ENCODE data around the gene CHRM2.

CHRM2 gene

GRCh38 chr7:136956232-136956631 lies 87.8 kb downstream of the CHRM2 start:
- no peak for DNase-seq (ENCODE audit: extremely low read depth in 1 of 2, low read depth in 1 of 2)

GRCh38 chr7:136956671-136957070 lies 88.2 kb downstream of the CHRM2 start:
- DNase-seq (ENCODE audit: extremely low read depth in 1 of 2, low read depth in 1 of 2) = no peak

- no peak for DNase-seq (ENCODE audit: extremely low read depth in 1 of 2, low read depth in 1 of 2)
Measured at GRCh38 chr7:136957391-136957790, 88.9 kb downstream of the CHRM2 start.

- DNase-seq (ENCODE audit: extremely low read depth in 1 of 2, low read depth in 1 of 2) = no peak
Measured at GRCh38 chr7:136958016-136958415, 89.6 kb downstream of the CHRM2 start.

- no peak for DNase-seq (ENCODE audit: extremely low read depth in 1 of 2, low read depth in 1 of 2)
Measured at GRCh38 chr7:136964347-136964746, 95.9 kb downstream of the CHRM2 start.

- DNase-seq (ENCODE audit: extremely low read depth in 1 of 2, low read depth in 1 of 2) = no peak
Measured at GRCh38 chr7:136966825-136967224, 98.4 kb downstream of the CHRM2 start.

GRCh38 chr7:136969761-136970160 lies 101.3 kb downstream of the CHRM2 start:
- no peak for DNase-seq (ENCODE audit: extremely low read depth in 1 of 2, low read depth in 1 of 2)

GRCh38 chr7:136971776-136972175 lies 103.3 kb downstream of the CHRM2 start:
- no peak for DNase-seq (ENCODE audit: extremely low read depth in 1 of 2, low read depth in 1 of 2)

- DNase-seq (ENCODE audit: extremely low read depth in 1 of 2, low read depth in 1 of 2) = no peak
Measured at GRCh38 chr7:136976504-136977251, 108.2 kb downstream of the CHRM2 start.

- no peak for DNase-seq (ENCODE audit: extremely low read depth in 1 of 2, low read depth in 1 of 2)
Measured at GRCh38 chr7:136993377-136993776, 124.9 kb downstream of the CHRM2 start.

- no peak for DNase-seq (ENCODE audit: extremely low read depth in 1 of 2, low read depth in 1 of 2)
Measured at GRCh38 chr7:136997735-136998134, 129.3 kb downstream of the CHRM2 start.

GRCh38 chr7:136998495-136998894 lies 130.0 kb downstream of the CHRM2 start:
- DNase-seq (ENCODE audit: extremely low read depth in 1 of 2, low read depth in 1 of 2) = no peak

- DNase-seq (ENCODE audit: extremely low read depth in 1 of 2, low read depth in 1 of 2) = no peak
Measured at GRCh38 chr7:137000621-137001020, 132.2 kb downstream of the CHRM2 start.

GRCh38 chr7:137001041-137001440 lies 132.6 kb downstream of the CHRM2 start:
- no peak for DNase-seq (ENCODE audit: extremely low read depth in 1 of 2, low read depth in 1 of 2)

GRCh38 chr7:137001478-137001877 lies 133.0 kb downstream of the CHRM2 start:
- DNase-seq (ENCODE audit: extremely low read depth in 1 of 2, low read depth in 1 of 2) = no peak

GRCh38 chr7:137003086-137003485 lies 134.6 kb downstream of the CHRM2 start:
- DNase-seq (ENCODE audit: extremely low read depth in 1 of 2, low read depth in 1 of 2) = no peak

- DNase-seq (ENCODE audit: extremely low read depth in 1 of 2, low read depth in 1 of 2) = no peak
Measured at GRCh38 chr7:137003566-137003965, 135.1 kb downstream of the CHRM2 start.

- DNase-seq (ENCODE audit: extremely low read depth in 1 of 2, low read depth in 1 of 2) = no peak
Measured at GRCh38 chr7:137005873-137006272, 137.4 kb downstream of the CHRM2 start.

- DNase-seq (ENCODE audit: extremely low read depth in 1 of 2, low read depth in 1 of 2) = no peak
Measured at GRCh38 chr7:137006293-137006692, 137.8 kb downstream of the CHRM2 start.

GRCh38 chr7:137007001-137007694 lies 138.7 kb downstream of the CHRM2 start:
- DNase-seq (ENCODE audit: extremely low read depth in 1 of 2, low read depth in 1 of 2) = no peak

GRCh38 chr7:137009404-137009803 lies 141.0 kb downstream of the CHRM2 start:
- DNase-seq (ENCODE audit: extremely low read depth in 1 of 2, low read depth in 1 of 2) = no peak

GRCh38 chr7:137015015-137015414 lies 146.6 kb downstream of the CHRM2 start:
- no peak for DNase-seq (ENCODE audit: extremely low read depth in 1 of 2, low read depth in 1 of 2)
